AG04450 (cell line): ENCODE results near the gene PIK3AP1. TPM values are rescaled to one million over a fixed set of nuclear protein-coding genes. Genes with fewer than 3 reads are reported as not detected.

ENCODE experiments used
- CTCF ChIA-PET: fragments of 300-600, 350-600 bp; formaldehyde crosslinking; extraction: SDS; loops from one replicate; lab custom pipeline; 2022; ENCODE audit warnings: antibody characterized with exemption, inconsistent platforms; lab: Charles Lee
- POLR2A ChIA-PET: fragments of 350-600 bp; formaldehyde crosslinking; extraction: SDS; loops from one replicate; lab custom pipeline; 2021; ENCODE audit warnings: antibody characterized with exemption, inconsistent platforms; lab: Yijun Ruan, JAX
- DNase-seq: peaks from one replicate; pipeline ENCODE4 v3.0.0-alpha.2; 2011; ENCODE audit warnings: low read depth, low spot score
- H3K27ac ChIP-seq: one replicate; pipeline ENCODE4 v1.5.1; 2012; ENCODE audit warnings: low read depth, low read length, control low read depth
- H3K27me3 ChIP-seq: one replicate; pipeline ENCODE4 v1.6.0; 2012; ENCODE audit warnings: low read length; ENCODE audit not compliant: control insufficient read depth, insufficient read depth
- H3K4me3 ChIP-seq: 2 replicates; pipeline ENCODE4 v1.5.1; 2011; ENCODE audit warnings: mild to moderate bottlenecking, low read depth, low read length, control low read depth
- H3K9me3 ChIP-seq: 2 replicates; pipeline ENCODE4 v1.5.1; 2012; ENCODE audit warnings: low read length; ENCODE audit not compliant: control insufficient read depth, insufficient read depth
- polyA plus RNA-seq: library from polyadenylated mRNA; depleted of rRNA; stranded (reverse); fragments of >200 nt; gene quantifications from 2 replicates; pipeline ENCODE4 v1.2.3, GENCODE V29; 2011
- TF ChIP-seq, protein P1 (sequence below): IDR thresholded peaks from 2 replicates; pipeline ENCODE4 v1.5.1; 2011; ENCODE audit warnings: low read depth, low read length, control low read depth, inconsistent platforms

The PIK3AP1 gene
- polyA plus RNA-seq, 1 experiment = 0.05 TPM

DNA sequence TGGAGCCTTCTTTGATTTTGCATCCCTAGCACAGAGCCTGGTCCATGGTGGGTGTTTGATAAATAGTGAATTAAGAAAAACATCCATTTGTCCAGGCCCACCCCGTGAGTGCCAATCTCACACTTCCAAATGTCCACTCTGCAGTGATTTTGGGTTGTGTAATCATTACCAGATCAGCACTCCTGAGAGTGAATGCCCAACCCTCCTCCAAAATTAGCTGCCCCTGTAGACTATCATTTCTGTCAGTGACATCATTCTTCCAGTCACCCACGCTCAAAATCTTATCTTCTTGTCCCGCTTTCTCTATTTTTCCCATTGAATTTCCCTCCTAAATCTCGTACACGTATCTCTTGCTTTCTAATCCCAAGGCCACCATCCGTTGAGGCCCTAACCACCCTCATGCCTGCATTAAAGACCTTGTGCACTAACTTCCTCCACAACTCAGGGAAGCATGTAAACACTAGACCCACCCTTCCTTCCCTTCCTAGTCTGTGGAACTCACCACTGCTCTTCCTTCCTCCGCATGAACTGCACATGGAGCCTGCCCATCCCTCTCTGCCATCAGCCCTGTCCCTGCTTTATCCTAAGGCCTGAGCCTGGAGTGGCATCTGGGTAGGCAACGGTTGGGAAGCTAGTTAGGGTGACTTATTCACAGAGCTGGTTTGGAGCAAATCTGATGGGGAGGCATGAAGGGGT is 32.8 kb downstream of the PIK3AP1 start:
- no peak overlapping the region for H3K4me3 ChIP-seq
- ChIA-PET CTCF (interaction anchor here (0.6 kb wide), 1 partner anchor 219 kb away, joined by 3 read pairs; no protein-coding TSS in a partner anchor), POLR2A (no interaction called here)
- no peak overlapping the region for H3K27ac ChIP-seq
- no peak for DNase-seq
- H3K27me3 ChIP-seq = peaks cover 2% of the 10 kb centered on the region
- no peaks in the 10 kb centered on the region for H3K9me3 ChIP-seq
- TF ChIP-seq, protein P1, sequence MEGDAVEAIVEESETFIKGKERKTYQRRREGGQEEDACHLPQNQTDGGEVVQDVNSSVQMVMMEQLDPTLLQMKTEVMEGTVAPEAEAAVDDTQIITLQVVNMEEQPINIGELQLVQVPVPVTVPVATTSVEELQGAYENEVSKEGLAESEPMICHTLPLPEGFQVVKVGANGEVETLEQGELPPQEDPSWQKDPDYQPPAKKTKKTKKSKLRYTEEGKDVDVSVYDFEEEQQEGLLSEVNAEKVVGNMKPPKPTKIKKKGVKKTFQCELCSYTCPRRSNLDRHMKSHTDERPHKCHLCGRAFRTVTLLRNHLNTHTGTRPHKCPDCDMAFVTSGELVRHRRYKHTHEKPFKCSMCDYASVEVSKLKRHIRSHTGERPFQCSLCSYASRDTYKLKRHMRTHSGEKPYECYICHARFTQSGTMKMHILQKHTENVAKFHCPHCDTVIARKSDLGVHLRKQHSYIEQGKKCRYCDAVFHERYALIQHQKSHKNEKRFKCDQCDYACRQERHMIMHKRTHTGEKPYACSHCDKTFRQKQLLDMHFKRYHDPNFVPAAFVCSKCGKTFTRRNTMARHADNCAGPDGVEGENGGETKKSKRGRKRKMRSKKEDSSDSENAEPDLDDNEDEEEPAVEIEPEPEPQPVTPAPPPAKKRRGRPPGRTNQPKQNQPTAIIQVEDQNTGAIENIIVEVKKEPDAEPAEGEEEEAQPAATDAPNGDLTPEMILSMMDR = no peak

DNA sequence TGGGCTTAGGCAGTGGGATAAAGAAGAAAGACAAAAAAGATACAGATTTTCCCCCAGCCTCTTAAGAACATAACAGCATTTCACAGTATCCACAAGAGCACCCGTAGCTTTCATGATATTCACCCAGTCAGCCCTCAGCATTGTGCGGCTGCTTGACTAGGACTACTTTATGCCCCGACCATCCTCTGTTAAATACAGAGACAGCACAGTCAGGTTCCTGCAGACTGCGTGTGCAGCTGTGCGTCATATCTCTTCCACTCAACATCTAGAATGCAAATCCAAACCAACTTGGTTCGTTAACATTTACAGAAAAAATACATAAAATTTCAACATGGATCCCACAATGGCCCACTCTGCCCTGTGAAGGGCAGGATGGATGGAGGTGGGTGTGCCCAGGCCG is 33.8 kb downstream of the PIK3AP1 start:
- no peak for DNase-seq
- Histone ChIP-seq H3K4me3 (no peak overlapping the region), H3K27me3 (peaks cover 2% of the 10 kb centered on the region), H3K27ac (no peak overlapping the region), H3K9me3 (no peaks in the 10 kb centered on the region)
- ChIA-PET CTCF (no interaction called here), POLR2A (no interaction called here)
- TF ChIP-seq, protein P1 = no peak

DNA sequence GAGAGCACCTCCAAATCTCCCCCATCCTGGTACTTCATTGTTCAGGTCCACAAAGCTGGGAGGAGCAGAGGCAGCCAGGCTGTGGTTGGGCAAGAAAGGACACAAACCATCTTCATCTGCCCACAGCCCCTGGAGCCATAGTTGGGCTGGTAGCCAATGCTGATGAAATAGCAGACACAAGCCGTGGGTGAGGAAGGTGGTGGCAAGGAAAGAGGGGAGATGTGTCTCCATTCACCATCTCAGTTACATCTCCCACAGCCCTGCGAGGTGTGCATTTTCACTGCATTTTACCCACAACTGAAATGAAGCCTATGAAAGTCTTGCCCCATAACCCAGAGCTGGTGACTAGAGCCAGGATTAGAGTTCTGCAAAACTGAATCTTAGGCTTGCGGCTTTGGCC is 35.0 kb downstream of the PIK3AP1 start:
- no peak overlapping the region for H3K27ac ChIP-seq
- no peak for DNase-seq
- H3K9me3 ChIP-seq = no peaks in the 10 kb centered on the region
- ChIA-PET CTCF (no interaction called here), POLR2A (no interaction called here)
- H3K27me3 ChIP-seq = peaks cover 2% of the 10 kb centered on the region
- H3K4me3 ChIP-seq = no peak overlapping the region
- TF ChIP-seq, protein P1 = no peak

DNA sequence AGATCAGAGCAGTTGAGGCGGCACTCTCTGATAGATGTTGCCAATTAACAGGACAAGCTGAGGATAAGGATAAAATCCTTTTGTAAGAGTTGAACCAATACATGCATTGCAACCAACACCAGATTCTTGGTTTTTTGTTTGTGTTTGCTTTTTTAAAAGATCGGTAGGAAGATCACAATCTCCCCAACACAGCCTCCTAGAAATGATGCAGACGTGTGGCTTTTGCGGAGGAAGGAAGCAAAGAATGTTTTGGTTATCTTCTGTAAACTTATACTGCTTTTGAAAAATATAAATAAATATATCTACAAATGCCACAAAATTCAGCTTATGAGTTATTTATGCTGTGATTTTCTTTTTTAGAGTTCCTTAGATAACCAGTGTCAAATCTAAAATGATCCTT is 35.5 kb downstream of the PIK3AP1 start:
- TF ChIP-seq, protein P1 = no peak
- H3K9me3 ChIP-seq = no peaks in the 10 kb centered on the region
- H3K27ac ChIP-seq = no peak overlapping the region
- peaks cover 2% of the 10 kb centered on the region for H3K27me3 ChIP-seq
- CTCF ChIA-PET = no interaction called here
- no peak overlapping the region for H3K4me3 ChIP-seq
- DNase-seq = no peak
- POLR2A ChIA-PET = no interaction called here

DNA sequence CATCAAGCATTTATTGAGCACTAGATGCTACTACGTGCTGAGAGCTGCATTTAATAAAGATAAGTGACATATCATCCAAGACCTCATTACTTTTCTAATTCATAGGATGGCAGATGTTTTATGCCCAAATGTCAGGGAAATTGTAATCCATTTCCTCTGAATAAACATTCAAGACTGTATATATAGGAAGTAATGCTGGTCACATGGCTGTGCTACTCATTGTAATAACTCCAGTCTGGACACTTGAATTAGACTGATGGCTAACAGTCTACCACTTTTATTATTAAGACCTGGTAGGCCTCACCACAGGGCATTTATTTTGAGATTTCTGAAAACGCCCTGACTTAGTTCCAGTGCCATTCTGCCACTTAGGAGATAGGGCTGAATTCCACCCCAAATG is 36.6 kb downstream of the PIK3AP1 start:
- TF ChIP-seq, protein P1 = no peak
- H3K9me3 ChIP-seq = no peaks in the 10 kb centered on the region
- ChIA-PET POLR2A (no interaction called here), CTCF (no interaction called here)
- no peak overlapping the region for H3K27ac ChIP-seq
- H3K4me3 ChIP-seq = no peak overlapping the region
- H3K27me3 ChIP-seq = peaks cover 2% of the 10 kb centered on the region
- DNase-seq = no peak
